CD4-positive, alpha-beta T cell treated with Interleukin-6 for 4 hours (primary cell): ENCODE data around the gene INTS1.
A peak's percentile ranks its signal among the peaks of the same experiment; 100 is the strongest.
"Not testable (repeated sequence)": the region's sequence is repeated elsewhere in the genome, so short reads cannot be mapped to it uniquely, and the experiment has no call there.

ENCODE experiments used
- DNase-seq: peaks from one replicate; pipeline ENCODE4 v3.0.0-alpha.2; 2020; ENCODE audit warnings: mixed read lengths

The INTS1 gene

GRCh38 chr7:1459920-1460820 lies 44.0 kb downstream of the INTS1 start:
- no peak for DNase-seq

- peak; percentile 99 for DNase-seq
These were observed 44.7 kb downstream of the INTS1 start for GRCh38 chr7:1459512-1459892.

GRCh38 chr7:1458683-1459511 lies 45.3 kb downstream of the INTS1 start, which contains the start of gene MICALL2:
Gene MICALL2, minus strand, starts transcription at chr7:1459470. Its CDS starts 144 bp downstream, at chr7:1459326.
- peak; percentile 48 for DNase-seq

GRCh38 chr7:1457949-1458682 lies 46.1 kb downstream of the INTS1 start:
- DNase-seq = no peak

GRCh38 chr7:1457059-1457948 lies 46.9 kb downstream of the INTS1 start:
- no peak for DNase-seq

- no peak for DNase-seq
These were observed 48.2 kb downstream of the INTS1 start for GRCh38 chr7:1455955-1456354.

- DNase-seq = no peak
These were observed 48.8 kb downstream of the INTS1 start for GRCh38 chr7:1455241-1455939.

GRCh38 chr7:1454542-1454941 lies 49.6 kb downstream of the INTS1 start:
- DNase-seq = no peak

GRCh38 chr7:1452205-1452604 lies 52.0 kb downstream of the INTS1 start:
- no peak for DNase-seq

GRCh38 chr7:1450987-1451386 lies 53.2 kb downstream of the INTS1 start:
- no peak for DNase-seq

- DNase-seq = no peak
These were observed 53.8 kb downstream of the INTS1 start for GRCh38 chr7:1450431-1450830.

GRCh38 chr7:1449951-1450350 lies 54.2 kb downstream of the INTS1 start:
- DNase-seq = no peak

- no peak for DNase-seq
These were observed 54.7 kb downstream of the INTS1 start for GRCh38 chr7:1449501-1449900.

- DNase-seq = no peak
These were observed 55.2 kb downstream of the INTS1 start for GRCh38 chr7:1448958-1449357.

- DNase-seq = no peak
These were observed 56.5 kb downstream of the INTS1 start for GRCh38 chr7:1447551-1448244.

GRCh38 chr7:1447112-1447511 lies 57.1 kb downstream of the INTS1 start:
- no peak for DNase-seq

GRCh38 chr7:1446620-1447032 lies 57.6 kb downstream of the INTS1 start:
- DNase-seq = no peak

GRCh38 chr7:1446026-1446425 lies 58.2 kb downstream of the INTS1 start:
- DNase-seq = not testable (repeated sequence)

- DNase-seq = no peak
These were observed 58.8 kb downstream of the INTS1 start for GRCh38 chr7:1445341-1445740.

GRCh38 chr7:1444925-1445322 lies 59.3 kb downstream of the INTS1 start:
- DNase-seq = no peak
